H9 (cell line): ENCODE measurements around the gene PES1. TPM values are rescaled to one million over a fixed set of nuclear protein-coding genes. Genes with fewer than 3 reads are reported as not detected.

Source experiments
- DNase-seq: peaks from one replicate; pipeline ENCODE4 v3.0.0-alpha.2; 2017
- H2AFZ ChIP-seq: one replicate; pipeline ENCODE4 v1.6.1; 2013; ENCODE audit warnings: mild to moderate bottlenecking, low read length, control low read depth, moderate library complexity
- H2AK5ac ChIP-seq: 2 replicates; pipeline ENCODE4 v1.6.1; 2013; ENCODE audit warnings: low read length, control low read depth, mixed read lengths; ENCODE audit not compliant: insufficient read length
- H2BK120ac ChIP-seq: one replicate; pipeline ENCODE4 v1.6.1; 2013; ENCODE audit warnings: low read depth, mild to moderate bottlenecking, low read length, control low read depth, inconsistent platforms; ENCODE audit not compliant: poor library complexity, severe bottlenecking
- H2BK12ac ChIP-seq: 2 replicates; pipeline ENCODE4 v1.6.1; 2013; ENCODE audit warnings: low read length, control low read depth, mixed read lengths, low read depth; ENCODE audit not compliant: insufficient read length
- H2BK15ac ChIP-seq: 2 replicates; pipeline ENCODE4 v1.6.1; 2013; ENCODE audit warnings: low read depth, low read length, control low read depth
- H2BK20ac ChIP-seq: one replicate; pipeline ENCODE4 v1.6.1; 2013; ENCODE audit warnings: low read depth, mild to moderate bottlenecking, low read length, control low read depth, inconsistent platforms; ENCODE audit not compliant: poor library complexity, severe bottlenecking
- H2BK5ac ChIP-seq: 2 replicates; pipeline ENCODE4 v1.6.1; 2013; ENCODE audit warnings: low read length, control low read depth, mixed read lengths; ENCODE audit not compliant: insufficient read length
- H3K14ac ChIP-seq: 2 replicates; pipeline ENCODE4 v1.6.1; 2013; ENCODE audit warnings: low read length, control low read depth; ENCODE audit not compliant: insufficient read depth
- H3K18ac ChIP-seq: 2 replicates; pipeline ENCODE4 v1.6.1; 2013; ENCODE audit warnings: low read depth, mild to moderate bottlenecking, mixed read lengths, low read length, control low read depth; ENCODE audit not compliant: insufficient read length
- H3K23ac ChIP-seq: 2 replicates; pipeline ENCODE4 v1.6.1; 2013; ENCODE audit warnings: low read length, control low read depth, mixed read lengths, low read depth; ENCODE audit not compliant: insufficient read length
- H3K23me2 ChIP-seq: 2 replicates; pipeline ENCODE4 v1.6.1; 2013; ENCODE audit warnings: low read depth, mild to moderate bottlenecking, mixed read lengths, low read length, control low read depth; ENCODE audit not compliant: insufficient read length, poor library complexity, severe bottlenecking
- H3K27ac ChIP-seq: 2 replicates; pipeline ENCODE4 v1.5.1; 2013; ENCODE audit warnings: low read length, control low read depth, mixed read lengths, low read depth; ENCODE audit not compliant: insufficient read length
- H3K27me3 ChIP-seq: 2 replicates; pipeline ENCODE4 v1.6.1; 2013; ENCODE audit warnings: low read length, control low read depth, inconsistent platforms; ENCODE audit not compliant: insufficient read depth
- H3K4ac ChIP-seq: 2 replicates; pipeline ENCODE4 v1.6.1; 2013; ENCODE audit warnings: low read depth, mild to moderate bottlenecking, control low read depth, inconsistent platforms, low read length, moderate library complexity
- H3K4me1 ChIP-seq: 2 replicates; pipeline ENCODE4 v1.6.1; 2013; ENCODE audit warnings: low read length, control low read depth, inconsistent platforms; ENCODE audit not compliant: insufficient read depth
- H3K4me2 ChIP-seq: 2 replicates; pipeline ENCODE4 v1.6.1; 2013; ENCODE audit warnings: low read length, control low read depth, mixed read lengths; ENCODE audit not compliant: insufficient read length, insufficient read depth
- H3K56ac ChIP-seq: 2 replicates; pipeline ENCODE4 v1.6.1; 2013; ENCODE audit warnings: low read depth, mild to moderate bottlenecking, mixed read lengths, low read length, control low read depth; ENCODE audit not compliant: insufficient read length
- H3K79me1 ChIP-seq: 2 replicates; pipeline ENCODE4 v1.6.1; 2013; ENCODE audit warnings: low read depth, mild to moderate bottlenecking, moderate library complexity, low read length, control low read depth, inconsistent platforms; ENCODE audit not compliant: insufficient read depth, poor library complexity, severe bottlenecking
- H3K79me2 ChIP-seq: 2 replicates; pipeline ENCODE4 v1.6.1; 2013; ENCODE audit warnings: low read length, control low read depth, inconsistent platforms; ENCODE audit not compliant: insufficient read depth
- H3K9ac ChIP-seq: 2 replicates; pipeline ENCODE4 v1.6.1; 2013; ENCODE audit warnings: low read length, control low read depth, mixed read lengths; ENCODE audit not compliant: insufficient read length; ENCODE audit errors: extremely low read depth
- H3K9me3 ChIP-seq: one replicate; pipeline ENCODE4 v1.6.1; 2013; ENCODE audit warnings: low read depth, low read length, inconsistent platforms; ENCODE audit not compliant: control insufficient read depth
- H3T11ph ChIP-seq: one replicate; pipeline ENCODE4 v1.6.1; 2013; ENCODE audit warnings: mild to moderate bottlenecking, low read length, control low read depth, inconsistent platforms
- H4K20me1 ChIP-seq: one replicate; pipeline ENCODE4 v1.6.1; 2013; ENCODE audit not compliant: control insufficient read depth, insufficient read length, insufficient read depth
- H4K5ac ChIP-seq: 2 replicates; pipeline ENCODE4 v1.6.1; 2013; ENCODE audit warnings: low read depth, mild to moderate bottlenecking, mixed read lengths, low read length, control low read depth; ENCODE audit not compliant: insufficient read length
- H4K8ac ChIP-seq: replicated peaks from 2 replicates; pipeline ENCODE4 v1.6.1; 2013; ENCODE audit warnings: low read length, control low read depth, mixed read lengths, low read depth; ENCODE audit not compliant: insufficient read length
- H4K91ac ChIP-seq: 2 replicates; pipeline ENCODE4 v1.6.1; 2013; ENCODE audit warnings: low read depth, mild to moderate bottlenecking, moderate library complexity, mixed read lengths, low read length, control low read depth; ENCODE audit not compliant: insufficient read length
- H3K27ac Mint-ChIP-seq, 3 experiments: 2 replicates in 2 of 3; 3 replicates in 1 of 3; pipeline ENCODE4 v1.8.0; 2020 to 2021; ENCODE audit warnings: mixed read lengths in 3 of 3, mild to moderate bottlenecking in 1 of 3, moderate library complexity in 1 of 3
- H3K27me3 Mint-ChIP-seq: 2 replicates; pipeline ENCODE4 v1.8.0; 2021; ENCODE audit warnings: low read depth, mild to moderate bottlenecking, moderate library complexity, mixed read lengths
- H3K36me3 Mint-ChIP-seq, 3 experiments: 2 replicates in 2 of 3; 3 replicates in 1 of 3; pipeline ENCODE4 v1.8.0; 2020 to 2021; ENCODE audit warnings: low read depth in 3 of 3, mixed read lengths in 3 of 3; ENCODE audit not compliant: insufficient read depth in 1 of 3
- H3K4me1 Mint-ChIP-seq, 2 experiments: 2 replicates each; pipeline ENCODE4 v1.8.0; 2020; ENCODE audit warnings: mixed read lengths in 2 of 2
- H3K4me3 Mint-ChIP-seq, 2 experiments: 2 replicates in 1 of 2; 3 replicates in 1 of 2; pipeline ENCODE4 v1.8.0; 2020 to 2021; ENCODE audit warnings: mild to moderate bottlenecking in 2 of 2, mixed read lengths in 2 of 2, moderate library complexity in 1 of 2
- H3K9me3 Mint-ChIP-seq, 2 experiments: 2 replicates in 1 of 2; 3 replicates in 1 of 2; pipeline ENCODE4 v1.8.0; 2020; ENCODE audit warnings: mild to moderate bottlenecking in 2 of 2, mixed read lengths in 2 of 2, moderate library complexity in 1 of 2
- CTCF ChIP-seq: fragments of 200-600 bp; sonication (generic); conservative IDR thresholded peaks from 3 replicates; pipeline ENCODE4 v1.8.0; 2021; ENCODE audit warnings: antibody characterized with exemption, mild to moderate bottlenecking
- WGBS: extraction: QIAGEN DNeasy Blood & Tissue Kit; methylation state at CpG from one replicate; pipeline ENCODE4 v1.1.7; 2013; ENCODE audit warnings: missing lambda C conversion rate, low lambda C conversion rate, mixed read lengths; ENCODE audit not compliant: insufficient read length; ENCODE audit errors: extremely low coverage; 5-methylcytosine and 5-hydroxymethylcytosine counted together
- total RNA-seq: library from RNA; stranded (reverse); gene quantifications from 2 replicates; pipeline ENCODE4 v1.2.1, GENCODE V29; 2021

Gene PES1
- total RNA-seq, 1 experiment from 2014 or later = 133 TPM

DNA sequence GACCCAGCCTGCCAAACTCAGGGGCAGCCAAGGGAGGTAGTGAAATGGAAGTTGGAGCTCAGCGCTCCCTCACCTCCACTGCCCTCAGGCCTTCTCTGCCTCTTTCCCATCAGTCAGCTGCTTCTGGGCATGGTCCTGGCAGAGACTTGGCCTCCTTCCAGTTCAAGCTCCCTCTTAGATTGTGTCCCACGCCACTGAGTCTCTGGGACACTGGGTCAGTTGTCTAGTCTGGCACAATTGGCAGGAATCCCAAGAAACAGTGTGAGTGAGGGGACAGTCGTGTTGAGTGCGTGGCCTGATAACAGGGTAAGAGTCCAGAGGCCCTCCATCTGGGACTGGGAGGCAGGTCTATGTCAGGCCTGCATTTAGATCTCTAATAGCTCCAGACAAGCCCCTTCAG is 36.8 kb upstream of the PES1 start:
- no peak overlapping the region for H3K23ac ChIP-seq

More for the DNA sequence above, 36.8 kb upstream of the PES1 start:
- Histone ChIP-seq H3K27me3 (no peaks in the 10 kb centered on the region), H4K8ac (no peak overlapping the region), H3K9me3 (no peaks in the 10 kb centered on the region), H4K20me1 (no peaks in the 10 kb centered on the region), H2BK5ac (no peak overlapping the region), H2AK5ac (no peak overlapping the region), H3K18ac (no peak overlapping the region), H3K79me2 (no peaks in the 10 kb centered on the region), H3K4ac (no peak overlapping the region), H2BK20ac (no peak overlapping the region), H2BK120ac (no peak overlapping the region), H3K56ac (no peak overlapping the region), H3K4me1 (no peaks in the 10 kb centered on the region; the same call in 1 of the 2 replicates), H3K23me2 (no peaks in the 10 kb centered on the region), H3K14ac (no peak overlapping the region), H3K4me2 (no peak overlapping the region), H2BK15ac (no peak overlapping the region), H2AFZ (no peak overlapping the region), H4K91ac (no peak overlapping the region), H3K27ac (no peak overlapping the region), H3T11ph (no peak overlapping the region), H3K9ac (no peak overlapping the region), H2BK12ac (no peak overlapping the region), H4K5ac (no peak overlapping the region), H3K79me1 (no peaks in the 10 kb centered on the region)
- Mint-ChIP-seq H3K4me3 (no peak overlapping the region), H3K27ac (no peak overlapping the region), H3K36me3 (peaks cover 2 to 19% (median 18%) of the 10 kb centered on the region in 3 experiments), H3K27me3 (no peaks in the 10 kb centered on the region), H3K4me1 (peaks cover 4 to 5% of the 10 kb centered on the region in 2 experiments; a peak in 3 of 4 replicates), H3K9me3 (peaks cover 8 to 11% of the 10 kb centered on the region in 2 experiments)
- no peak for TF ChIP-seq CTCF
- no CpG with 5 or more reads among the region's 4 CpGs for WGBS
- DNase-seq = no peak
